Measurements from ENCODE around the gene NOS1AP.

GRCh38 chr1:162108426-162108825 lies 38.9 kb downstream of the NOS1AP start:
- TF ChIP-seq POLR2AphosphoS5 (IDR thresholded peaks at IDR 0.05; ENCODE audit: low read depth, low read length) = no peak
- TF ChIP-seq POLR2A (IDR thresholded peaks at IDR 0.05; ENCODE audit: low read depth, low read length) = no peak
